HG03108 (cell line): ENCODE measurements around the gene CFAP221.
"Not testable (repeated sequence)": the region's sequence is repeated elsewhere in the genome, so short reads cannot be mapped to it uniquely, and the experiment has no call there.

ENCODE experiments used
- ATAC-seq: cut with Tn5 transposase; IDR thresholded peaks from one replicate; pipeline ENCODE4 v1.9.1; 2021; ENCODE audit warnings: moderate library complexity; ENCODE audit not compliant: unreplicated experiment

Gene CFAP221

GRCh38 chr2:119584469-119584868 lies 40.2 kb downstream of the CFAP221 start:
- ATAC-seq, result no peak

GRCh38 chr2:119586085-119586484 lies 41.8 kb downstream of the CFAP221 start:
- no peak for ATAC-seq

- ATAC-seq, result no peak
Observed at GRCh38 chr2:119590873-119591272, 46.6 kb downstream of the CFAP221 start.

- no peak for ATAC-seq
Observed at GRCh38 chr2:119591523-119591922, 47.3 kb downstream of the CFAP221 start.

- no peak for ATAC-seq
Observed at GRCh38 chr2:119592436-119592835, 48.2 kb downstream of the CFAP221 start.

- no peak for ATAC-seq
Observed at GRCh38 chr2:119596638-119597037, 52.4 kb downstream of the CFAP221 start.

- no peak for ATAC-seq
Observed at GRCh38 chr2:119598596-119599263, 54.5 kb downstream of the CFAP221 start.

GRCh38 chr2:119599384-119599783 lies 55.1 kb downstream of the CFAP221 start:
- ATAC-seq, result no peak

- ATAC-seq, result no peak
Observed at GRCh38 chr2:119605096-119605495, 60.8 kb downstream of the CFAP221 start.

GRCh38 chr2:119606674-119607073 lies 62.4 kb downstream of the CFAP221 start:
- ATAC-seq, result no peak

GRCh38 chr2:119608553-119608952 lies 64.3 kb downstream of the CFAP221 start:
- no peak for ATAC-seq

GRCh38 chr2:119609337-119609736 lies 65.1 kb downstream of the CFAP221 start:
- no peak for ATAC-seq

GRCh38 chr2:119614140-119614539 lies 69.9 kb downstream of the CFAP221 start:
- not testable (repeated sequence) for ATAC-seq

- no peak for ATAC-seq
Observed at GRCh38 chr2:119616421-119616820, 72.2 kb downstream of the CFAP221 start.

GRCh38 chr2:119617455-119617854 lies 73.2 kb downstream of the CFAP221 start:
- ATAC-seq, result no peak

- ATAC-seq, result not testable (repeated sequence)
Observed at GRCh38 chr2:119618725-119619124, 74.5 kb downstream of the CFAP221 start.

GRCh38 chr2:119625226-119625625 lies 81.0 kb downstream of the CFAP221 start:
- ATAC-seq, result no peak

- no peak for ATAC-seq
Observed at GRCh38 chr2:119629323-119629825, 85.1 kb downstream of the CFAP221 start.

GRCh38 chr2:119630121-119630520 lies 85.9 kb downstream of the CFAP221 start:
- no peak for ATAC-seq

- ATAC-seq, result no peak
Observed at GRCh38 chr2:119637371-119637770, 93.1 kb downstream of the CFAP221 start.

GRCh38 chr2:119638246-119638645 lies 94.0 kb downstream of the CFAP221 start:
- ATAC-seq, result no peak

GRCh38 chr2:119638685-119639554 lies 94.7 kb downstream of the CFAP221 start:
- no peak for ATAC-seq
